Caco-2 (cell line): ENCODE results near the gene SOST. TPM values are rescaled to one million over a fixed set of nuclear protein-coding genes. Genes with fewer than 3 reads are reported as not detected.

Experiments used
- BruUV-seq: library from RNA; stranded (reverse); fragments of 400-500 nt; replicated peaks from 2 replicates; lab custom pipeline; 2021; lab: Mats Ljungman, UMichigan
- CTCF ChIA-PET: fragments of 300-600 bp; sonication (Branson Sonifier 250); formaldehyde crosslinking; loops from one replicate; lab custom pipeline; 2022; ENCODE audit warnings: antibody characterized with exemption; lab: Charles Lee
- POLR2A ChIA-PET: fragments of 300-600 bp; sonication (Branson Sonifier 250); formaldehyde crosslinking; loops from one replicate; lab custom pipeline; 2022; ENCODE audit warnings: antibody characterized with exemption; lab: Charles Lee
- DNase-seq, 2 experiments: peaks; one replicate each; pipeline versions ENCODE4 v3.0.0 to v3.0.0-alpha.2; 2020 to 2022
- H3K27me3 ChIP-seq: replicated peaks from 2 replicates; pipeline ENCODE4 v1.6.0; 2011; ENCODE audit warnings: low read length; ENCODE audit not compliant: control insufficient read depth, insufficient read depth
- H3K36me3 ChIP-seq: 2 replicates; pipeline ENCODE4 v1.5.1; 2011; ENCODE audit warnings: low read length; ENCODE audit not compliant: control insufficient read depth, insufficient read depth
- H3K4me1 ChIP-seq: fragments of 250-450 bp; sonication (Bioruptor Pico); 2 replicates; pipeline ENCODE4 v1.5.1; 2020; ENCODE audit warnings: mild to moderate bottlenecking
- H3K4me3 ChIP-seq: 2 replicates; pipeline ENCODE4 v1.5.1; 2011; ENCODE audit warnings: low read depth, mild to moderate bottlenecking, control low read depth, low read length
- H3K9me3 ChIP-seq: fragments of 250-450 bp; sonication (Bioruptor Pico); 2 replicates; pipeline ENCODE4 v1.5.1; 2020; ENCODE audit warnings: mild to moderate bottlenecking, moderate library complexity
- H3K27ac Mint-ChIP-seq: one replicate; pipeline ENCODE4 v1.8.0; 2022; ENCODE audit warnings: mixed read lengths; ENCODE audit not compliant: unreplicated experiment
- H3K27me3 Mint-ChIP-seq: one replicate; pipeline ENCODE4 v1.8.0; 2022; ENCODE audit warnings: mixed read lengths; ENCODE audit not compliant: insufficient read depth, unreplicated experiment
- H3K36me3 Mint-ChIP-seq: one replicate; pipeline ENCODE4 v1.8.0; 2022; ENCODE audit warnings: mild to moderate bottlenecking, mixed read lengths; ENCODE audit not compliant: insufficient read depth, unreplicated experiment
- H3K4me1 Mint-ChIP-seq: one replicate; pipeline ENCODE4 v1.8.0; 2022; ENCODE audit warnings: low read depth, mixed read lengths; ENCODE audit not compliant: unreplicated experiment
- H3K4me3 Mint-ChIP-seq: one replicate; pipeline ENCODE4 v1.8.0; 2022; ENCODE audit warnings: mild to moderate bottlenecking, moderate library complexity, mixed read lengths; ENCODE audit not compliant: unreplicated experiment
- H3K9me3 Mint-ChIP-seq: one replicate; pipeline ENCODE4 v1.8.0; 2022; ENCODE audit warnings: mixed read lengths; ENCODE audit not compliant: unreplicated experiment
- intact Hi-C: fragments of 100-400 bp; cut with micrococcal nuclease; formaldehyde crosslinking; loops from one replicate; pipeline ENCODE4 v1.10.0; 2022; ENCODE audit not compliant: unreplicated experiment
- total RNA-seq: library from RNA; stranded (reverse); gene quantifications from 2 replicates; pipeline ENCODE4 v1.2.3, GENCODE V29; 2022
- TF ChIP-seq, protein P1 (sequence below), 2 experiments: fragments of 200-600 bp in 1 of 2; IDR thresholded peaks; 1 replicate in 1 of 2; 2 replicates in 1 of 2; pipeline versions ENCODE4 v1.5.1 to v1.8.0; 2011 to 2022; ENCODE audit warnings: antibody characterized with exemption in 1 of 2, control low read depth in 1 of 2, inconsistent platforms in 1 of 2, low read depth in 1 of 2, low read length in 1 of 2, mild to moderate bottlenecking in 1 of 2, moderate library complexity in 1 of 2; ENCODE audit not compliant: insufficient read depth in 1 of 2, severe bottlenecking in 1 of 2, unreplicated experiment in 1 of 2

Gene SOST
- total RNA-seq, 1 experiment from 2014 or later: not detected

GRCh38 chr17:43736389-43736788 lies 22.2 kb downstream of the SOST start:
- Mint-ChIP-seq H3K9me3 (peaks cover 9% of the 10 kb centered on the region), H3K27me3 (no peaks in the 10 kb centered on the region), H3K36me3 (no peaks in the 10 kb centered on the region), H3K4me1 (peaks cover 7% of the 10 kb centered on the region), H3K27ac (no peak overlapping the region), H3K4me3 (no peak overlapping the region)
- TF ChIP-seq, protein P1, sequence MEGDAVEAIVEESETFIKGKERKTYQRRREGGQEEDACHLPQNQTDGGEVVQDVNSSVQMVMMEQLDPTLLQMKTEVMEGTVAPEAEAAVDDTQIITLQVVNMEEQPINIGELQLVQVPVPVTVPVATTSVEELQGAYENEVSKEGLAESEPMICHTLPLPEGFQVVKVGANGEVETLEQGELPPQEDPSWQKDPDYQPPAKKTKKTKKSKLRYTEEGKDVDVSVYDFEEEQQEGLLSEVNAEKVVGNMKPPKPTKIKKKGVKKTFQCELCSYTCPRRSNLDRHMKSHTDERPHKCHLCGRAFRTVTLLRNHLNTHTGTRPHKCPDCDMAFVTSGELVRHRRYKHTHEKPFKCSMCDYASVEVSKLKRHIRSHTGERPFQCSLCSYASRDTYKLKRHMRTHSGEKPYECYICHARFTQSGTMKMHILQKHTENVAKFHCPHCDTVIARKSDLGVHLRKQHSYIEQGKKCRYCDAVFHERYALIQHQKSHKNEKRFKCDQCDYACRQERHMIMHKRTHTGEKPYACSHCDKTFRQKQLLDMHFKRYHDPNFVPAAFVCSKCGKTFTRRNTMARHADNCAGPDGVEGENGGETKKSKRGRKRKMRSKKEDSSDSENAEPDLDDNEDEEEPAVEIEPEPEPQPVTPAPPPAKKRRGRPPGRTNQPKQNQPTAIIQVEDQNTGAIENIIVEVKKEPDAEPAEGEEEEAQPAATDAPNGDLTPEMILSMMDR (IDR thresholded peaks at IDR 0.05; ENCODE audit: insufficient read depth in 1 of 2, low read depth in 1 of 2, low read length in 1 of 2, severe bottlenecking in 1 of 2, unreplicated experiment in 1 of 2): no peak
- CTCF ChIA-PET: no interaction called here
- Histone ChIP-seq H3K4me3 (no peak overlapping the region), H3K27me3 (no peaks in the 10 kb centered on the region), H3K9me3 (peaks cover 10% of the 10 kb centered on the region; the same call in 1 of the 2 replicates), H3K4me1 (no peaks in the 10 kb centered on the region), H3K36me3 (no peaks in the 10 kb centered on the region)
- no peak for DNase-seq
- POLR2A ChIA-PET: no interaction called here
- no TSS peak for BruUV-seq
- intact Hi-C loops: no loop called here

DNA sequence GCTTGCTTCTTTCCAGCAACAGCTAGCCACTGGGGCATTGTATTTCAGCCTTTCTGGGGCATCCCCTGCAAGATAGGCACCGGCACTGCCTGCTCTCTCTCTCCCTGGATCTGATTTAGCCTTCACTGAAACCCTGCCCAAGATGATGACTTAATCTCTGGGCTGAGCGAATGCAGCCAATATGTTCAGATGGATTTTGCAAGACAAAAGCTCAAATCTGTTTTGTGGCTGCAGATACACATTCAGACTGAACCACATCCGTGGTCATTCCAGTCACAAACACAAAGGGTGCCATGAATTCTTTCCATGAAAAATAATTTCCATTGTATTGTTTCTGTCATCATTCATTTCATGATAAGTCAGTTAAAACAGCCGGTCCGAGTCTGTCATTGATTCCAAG lies 24.2 kb downstream of the SOST start:
- Mint-ChIP-seq H3K36me3 (no peaks in the 10 kb centered on the region), H3K27me3 (no peaks in the 10 kb centered on the region), H3K9me3 (peaks cover 9% of the 10 kb centered on the region), H3K27ac (no peak overlapping the region), H3K4me3 (no peak overlapping the region), H3K4me1 (peaks cover 5% of the 10 kb centered on the region)
- Histone ChIP-seq H3K4me3 (no peak overlapping the region), H3K9me3 (peaks cover 10% of the 10 kb centered on the region; the same call in 1 of the 2 replicates), H3K36me3 (no peaks in the 10 kb centered on the region), H3K4me1 (no peaks in the 10 kb centered on the region), H3K27me3 (no peaks in the 10 kb centered on the region)
- no peak for DNase-seq
- TF ChIP-seq, protein P1 (IDR thresholded peaks at IDR 0.05; ENCODE audit: insufficient read depth in 1 of 2, low read depth in 1 of 2, low read length in 1 of 2, severe bottlenecking in 1 of 2, unreplicated experiment in 1 of 2): no peak
- ChIA-PET POLR2A (no interaction called here), CTCF (interaction anchor here (1.0 kb wide), 1 partner anchor 21 kb away, joined by 3 read pairs; no protein-coding TSS in a partner anchor)
- no TSS peak for BruUV-seq
- intact Hi-C loops: no loop called here

DNA sequence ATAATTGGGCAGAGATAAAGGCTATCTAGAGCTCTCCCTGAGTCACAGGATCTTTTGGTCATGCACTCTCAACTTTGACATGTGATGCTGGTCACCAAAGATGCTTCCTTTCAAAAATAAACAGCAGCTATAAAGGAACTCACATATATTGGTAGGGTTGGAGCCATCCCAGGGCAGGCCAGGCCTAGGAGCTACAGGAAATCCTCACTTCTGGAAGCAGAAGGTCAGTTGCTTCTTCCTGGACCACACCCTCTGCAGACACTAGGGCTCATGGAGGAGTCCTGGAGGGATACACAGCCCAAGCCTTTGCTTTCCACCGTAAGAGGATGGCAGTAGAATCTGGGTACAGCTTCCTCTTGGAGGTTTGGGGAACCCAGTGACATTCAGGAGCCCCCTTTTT lies 24.6 kb downstream of the SOST start:
- peaks cover under 1% of the 10 kb centered on the region for H3K4me1 Mint-ChIP-seq
- intact Hi-C loops: no loop called here
- H3K27ac Mint-ChIP-seq: no peak overlapping the region
- CTCF ChIA-PET: interaction anchor here (0.6 to 1.0 kb wide), 2 partner anchors 20 to 32 kb away, joined by 3 to 7 read pairs; no protein-coding TSS in a partner anchor
- no peaks in the 10 kb centered on the region for H3K27me3 Mint-ChIP-seq
- H3K4me1 ChIP-seq: no peaks in the 10 kb centered on the region
- H3K9me3 ChIP-seq: peaks cover 10% of the 10 kb centered on the region; the same call in 1 of the 2 replicates
- no peaks in the 10 kb centered on the region for H3K27me3 ChIP-seq
- DNase-seq: no peak
- TF ChIP-seq, protein P1 (IDR thresholded peaks at IDR 0.05; ENCODE audit: insufficient read depth in 1 of 2, low read depth in 1 of 2, low read length in 1 of 2, severe bottlenecking in 1 of 2, unreplicated experiment in 1 of 2): no peak
- no peaks in the 10 kb centered on the region for H3K36me3 ChIP-seq
- no peak overlapping the region for H3K4me3 ChIP-seq
- no peaks in the 10 kb centered on the region for H3K36me3 Mint-ChIP-seq
- POLR2A ChIA-PET: no interaction called here
- no peak overlapping the region for H3K4me3 Mint-ChIP-seq
- H3K9me3 Mint-ChIP-seq: peaks cover 9% of the 10 kb centered on the region
- no TSS peak for BruUV-seq
